GM12801 (cell line): ENCODE data around the gene COX20.

ENCODE experiments used
- TF ChIP-seq, protein P1 (sequence below): IDR thresholded peaks from one replicate; pipeline ENCODE4 v1.5.1; 2011; ENCODE audit warnings: control low read depth; ENCODE audit not compliant: insufficient read length; ENCODE audit errors: extremely low read depth

Gene COX20

GRCh38 chr1:244863491-244864252 is 28.2 kb downstream of the COX20 start:
- TF ChIP-seq, protein P1, sequence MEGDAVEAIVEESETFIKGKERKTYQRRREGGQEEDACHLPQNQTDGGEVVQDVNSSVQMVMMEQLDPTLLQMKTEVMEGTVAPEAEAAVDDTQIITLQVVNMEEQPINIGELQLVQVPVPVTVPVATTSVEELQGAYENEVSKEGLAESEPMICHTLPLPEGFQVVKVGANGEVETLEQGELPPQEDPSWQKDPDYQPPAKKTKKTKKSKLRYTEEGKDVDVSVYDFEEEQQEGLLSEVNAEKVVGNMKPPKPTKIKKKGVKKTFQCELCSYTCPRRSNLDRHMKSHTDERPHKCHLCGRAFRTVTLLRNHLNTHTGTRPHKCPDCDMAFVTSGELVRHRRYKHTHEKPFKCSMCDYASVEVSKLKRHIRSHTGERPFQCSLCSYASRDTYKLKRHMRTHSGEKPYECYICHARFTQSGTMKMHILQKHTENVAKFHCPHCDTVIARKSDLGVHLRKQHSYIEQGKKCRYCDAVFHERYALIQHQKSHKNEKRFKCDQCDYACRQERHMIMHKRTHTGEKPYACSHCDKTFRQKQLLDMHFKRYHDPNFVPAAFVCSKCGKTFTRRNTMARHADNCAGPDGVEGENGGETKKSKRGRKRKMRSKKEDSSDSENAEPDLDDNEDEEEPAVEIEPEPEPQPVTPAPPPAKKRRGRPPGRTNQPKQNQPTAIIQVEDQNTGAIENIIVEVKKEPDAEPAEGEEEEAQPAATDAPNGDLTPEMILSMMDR: no peak

DNA sequence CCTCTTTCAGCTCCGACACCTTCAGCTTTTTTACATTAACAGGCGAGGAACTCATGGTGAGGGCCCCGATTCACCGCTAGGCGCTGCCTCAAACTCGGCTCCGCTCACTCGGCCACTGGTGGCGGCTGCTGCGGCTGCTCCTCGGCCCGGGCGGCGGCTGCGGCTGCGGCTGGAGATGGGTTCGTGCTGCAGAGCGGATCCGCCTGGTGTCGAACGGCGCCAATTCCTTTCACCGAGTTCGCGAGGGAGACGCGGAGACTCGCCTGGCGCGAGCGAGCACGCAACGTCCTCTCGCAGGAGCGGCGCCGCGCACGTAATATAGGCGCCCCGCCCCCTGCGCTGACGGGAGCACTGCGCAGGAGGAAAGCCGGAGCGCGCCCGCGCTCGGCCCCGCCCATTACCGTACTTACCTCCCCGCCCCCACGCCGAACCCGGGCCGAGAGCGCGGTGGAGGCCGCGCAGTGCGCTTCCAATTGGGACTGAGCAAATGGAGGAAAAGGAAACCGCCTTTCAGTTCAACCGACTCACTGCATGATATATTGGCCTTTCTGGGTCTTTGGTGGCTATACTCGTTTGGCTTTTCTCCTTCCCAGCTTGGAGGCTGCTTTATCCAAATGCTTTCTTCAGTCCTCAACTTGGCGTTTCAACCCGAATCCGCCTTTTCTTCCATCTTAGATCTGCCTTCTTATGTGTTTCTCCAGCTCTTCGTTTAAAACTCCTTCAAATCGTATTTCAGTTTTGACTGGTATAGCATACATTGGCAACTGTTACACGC is 29.0 kb downstream of the COX20 start, which contains the start of gene HNRNPU:
TSS of gene HNRNPU (minus strand) at position 291 of the 775 bp plus-strand sequence. CDS start at position 55, 236 bp downstream.
- TF ChIP-seq, protein P1: no peak

DNA sequence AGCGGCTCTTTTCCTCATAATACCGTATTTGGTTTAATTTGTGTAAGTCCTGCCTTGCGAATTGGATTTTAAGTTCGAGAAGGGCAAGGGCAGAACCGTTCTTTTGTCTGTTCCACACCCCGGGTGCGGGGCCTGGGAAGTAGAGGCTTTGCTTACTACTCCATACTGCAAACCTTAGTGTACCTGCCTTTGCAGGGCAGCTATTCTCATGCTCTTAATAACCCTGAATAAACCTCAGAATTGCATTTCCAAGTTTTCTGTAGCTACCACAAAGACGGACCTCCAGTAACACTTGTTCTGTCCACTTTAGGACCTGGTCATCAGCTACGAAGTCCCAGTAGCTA is 29.5 kb downstream of the COX20 start:
- TF ChIP-seq, protein P1: no peak

DNA sequence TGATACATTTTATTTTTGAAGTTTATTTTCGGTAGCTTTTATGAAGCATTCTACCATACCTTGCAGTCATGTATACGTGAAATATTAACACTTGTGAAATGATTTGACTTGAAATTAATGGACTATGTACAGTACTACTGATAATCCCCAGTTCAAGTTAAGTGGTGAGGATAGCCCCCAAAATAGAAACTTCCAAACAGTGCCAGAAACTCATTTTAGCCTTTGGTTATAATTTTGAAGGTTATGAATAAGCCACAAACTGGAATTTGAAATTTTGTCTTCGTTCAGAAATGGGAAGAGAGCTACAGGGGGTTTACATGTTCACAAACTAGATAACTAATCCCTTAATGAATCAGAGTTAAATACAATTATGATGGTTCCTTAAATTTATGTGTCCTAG is 30.4 kb downstream of the COX20 start:
- TF ChIP-seq, protein P1: no peak

- TF ChIP-seq, protein P1: no peak
Measured at GRCh38 chr1:244866355-244866754, 30.9 kb downstream of the COX20 start.

DNA sequence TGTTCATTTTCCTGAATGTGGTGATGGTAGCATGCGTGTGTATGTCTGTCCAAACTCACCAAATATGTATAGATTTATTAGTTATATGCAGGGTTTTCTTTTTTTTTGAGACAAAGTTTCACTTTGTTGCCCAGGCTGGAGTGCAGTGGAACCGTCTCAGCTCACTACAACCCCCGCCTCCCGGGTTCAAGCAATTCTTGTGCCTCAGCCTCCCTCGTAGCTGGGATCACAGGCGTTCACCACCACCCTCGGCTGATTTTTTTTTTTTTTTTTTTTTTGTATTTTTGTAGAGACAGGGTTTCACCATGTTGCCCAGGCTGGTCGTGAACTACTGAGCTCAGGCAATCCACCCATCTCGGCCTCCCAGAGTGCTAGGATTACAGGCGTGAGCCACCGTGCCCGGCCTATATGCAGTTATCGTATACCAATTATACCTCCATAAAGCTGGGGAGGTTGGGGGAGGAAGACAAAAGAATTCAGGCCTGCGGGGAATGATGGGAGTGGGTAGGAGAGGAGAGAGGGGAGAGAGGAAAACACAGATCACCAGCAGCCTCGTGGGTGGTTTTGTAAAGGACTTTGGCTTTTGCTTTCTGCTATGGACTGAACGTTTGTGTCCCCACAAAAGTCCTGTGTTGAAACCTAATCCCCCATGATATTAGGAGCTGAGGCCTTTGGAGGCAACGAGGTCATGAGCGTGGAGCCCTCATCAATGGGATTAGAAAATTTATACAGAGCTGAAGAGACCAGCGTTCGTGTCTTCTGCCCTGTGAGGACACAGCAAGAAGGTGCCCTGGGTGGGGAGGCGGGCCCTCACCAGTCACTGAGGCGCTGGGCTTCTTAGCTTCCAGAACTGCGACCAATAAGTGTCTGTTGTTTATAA is 33.3 kb downstream of the COX20 start:
- TF ChIP-seq, protein P1: no peak

DNA sequence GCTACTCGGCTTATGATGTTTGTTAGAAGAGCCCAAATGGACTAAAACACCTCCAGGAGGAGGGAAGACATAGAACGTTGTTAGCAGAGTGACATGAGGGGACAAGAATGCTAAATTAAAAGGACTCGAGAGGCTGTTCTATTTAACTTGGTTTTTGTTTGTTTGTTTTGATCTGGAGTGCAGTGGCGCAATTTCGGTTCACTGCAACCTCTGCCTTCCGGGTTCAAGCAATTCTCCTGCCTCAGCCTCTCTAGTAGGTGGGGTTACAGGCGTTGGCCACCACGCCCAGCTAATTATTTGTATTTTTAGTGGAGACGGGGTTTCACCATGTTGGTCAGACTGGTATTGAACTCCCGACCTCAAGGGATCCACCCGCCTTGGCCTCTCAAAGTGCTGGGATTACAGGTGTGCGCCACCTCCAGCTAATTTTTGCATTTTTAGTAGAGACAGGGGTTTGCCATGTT is 33.9 kb downstream of the COX20 start:
- TF ChIP-seq, protein P1: no peak
